Lower leg skin (tissue), 3 donors: ENCODE measurements around the gene RCAN2.

Experiments used
- CTCF ChIP-seq, 3 donors: fragments of 450-650 bp; IDR thresholded peaks; one replicate each; pipeline ENCODE4 v1.5.1; 2016; ENCODE audit warnings: antibody characterized with exemption in 3 of 3, mild to moderate bottlenecking in 3 of 3, moderate library complexity in 2 of 3
- POLR2A ChIP-seq, 2 donors: fragments of 450-650 bp; IDR thresholded peaks; one replicate each; pipeline ENCODE4 v1.6.1; 2016 to 2017; ENCODE audit warnings: antibody characterized with exemption in 2 of 2, mild to moderate bottlenecking in 1 of 2, moderate library complexity in 1 of 2

- TF ChIP-seq CTCF (IDR thresholded peaks at IDR 0.05) = no peak
- no peak for TF ChIP-seq POLR2A (IDR thresholded peaks at IDR 0.05)
Observed at GRCh38 chr6:46236752-46237151, 254.5 kb downstream of the RCAN2 start.
